PC-9 (cell line): ENCODE measurements around the gene PSMD11. TPM values are rescaled to one million over a fixed set of nuclear protein-coding genes. Genes with fewer than 3 reads are reported as not detected.

Experiments used
- BruUV-seq: library from RNA; stranded (reverse); fragments of 400-500 nt; replicated peaks from 2 replicates; lab custom pipeline; 2021; lab: Mats Ljungman, UMichigan
- CTCF ChIA-PET: fragments of 300-600 bp; sonication (Branson Sonifier 250); formaldehyde crosslinking; loops from one replicate; lab custom pipeline; 2022; ENCODE audit warnings: antibody characterized with exemption; lab: Charles Lee
- POLR2A ChIA-PET: fragments of 300-600 bp; sonication (Branson Sonifier 250); formaldehyde crosslinking; loops from one replicate; lab custom pipeline; 2022; ENCODE audit warnings: antibody characterized with exemption; ENCODE audit not compliant: unreplicated experiment; lab: Charles Lee
- DNase-seq, 2 experiments: peaks; one replicate each; pipeline versions ENCODE4 v3.0.0 to v3.0.0-alpha.2; 2015 to 2022; ENCODE audit warnings: mixed read lengths in 1 of 2
- H2AFZ ChIP-seq: fragments of 200-600 bp; sonication (generic); 2 replicates; pipeline ENCODE4 v1.8.1; 2017; ENCODE audit warnings: antibody characterized with exemption
- H3F3A ChIP-seq: fragments of 200-600 bp; sonication (generic); 2 replicates; pipeline ENCODE4 v1.8.1; 2017; ENCODE audit warnings: antibody characterized with exemption, mild to moderate bottlenecking, low read depth; ENCODE audit not compliant: insufficient read depth
- H3K27ac ChIP-seq: fragments of 200-600 bp; sonication (generic); 2 replicates; pipeline ENCODE4 v1.6.1; 2016; ENCODE audit warnings: mixed run types
- H3K27me3 ChIP-seq: fragments of 200-600 bp; sonication (generic); 2 replicates; pipeline ENCODE4 v1.6.1; 2016; ENCODE audit warnings: low read depth, mixed run types; ENCODE audit not compliant: insufficient read depth
- H3K36me3 ChIP-seq: fragments of 200-600 bp; sonication (generic); 2 replicates; pipeline ENCODE4 v1.6.1; 2016; ENCODE audit warnings: low read depth, mixed run types
- H3K4me1 ChIP-seq: fragments of 200-600 bp; sonication (generic); replicated peaks from 2 replicates; pipeline ENCODE4 v1.6.1; 2016; ENCODE audit warnings: mixed run types; ENCODE audit not compliant: insufficient read depth
- H3K4me2 ChIP-seq: fragments of 200-600 bp; sonication (generic); 2 replicates; pipeline ENCODE4 v1.6.1; 2017; ENCODE audit warnings: mixed run types
- H3K4me3 ChIP-seq: fragments of 200-600 bp; sonication (generic); 2 replicates; pipeline ENCODE4 v1.6.1; 2016; ENCODE audit warnings: mixed run types
- H3K79me2 ChIP-seq: fragments of 200-600 bp; sonication (generic); 2 replicates; pipeline ENCODE4 v1.6.1; 2017; ENCODE audit warnings: low read depth, mixed run types
- H3K9me2 ChIP-seq: fragments of 200-600 bp; sonication (generic); 2 replicates; pipeline ENCODE4 v1.8.1; 2017; ENCODE audit warnings: mild to moderate bottlenecking; ENCODE audit not compliant: insufficient read depth
- H3K9me3 ChIP-seq: fragments of 200-600 bp; sonication (generic); 2 replicates; pipeline ENCODE4 v1.8.1; 2016; ENCODE audit warnings: low read depth; ENCODE audit not compliant: insufficient read depth
- H4K20me1 ChIP-seq: fragments of 200-600 bp; sonication (generic); 2 replicates; pipeline ENCODE4 v1.8.1; 2017; ENCODE audit not compliant: insufficient read depth
- CTCF ChIP-seq: fragments of 200-600 bp; sonication (generic); conservative IDR thresholded peaks from 2 replicates; pipeline ENCODE4 v1.6.1; 2017; ENCODE audit warnings: mixed run types, antibody characterized with exemption, mild to moderate bottlenecking, moderate library complexity
- EZH2 ChIP-seq: fragments of 200-600 bp; sonication (generic); IDR thresholded peaks from 2 replicates; pipeline ENCODE4 v1.8.0; 2017; ENCODE audit warnings: antibody characterized with exemption, low read depth
- intact Hi-C: fragments of 100-400 bp; cut with micrococcal nuclease; formaldehyde crosslinking; loops from one replicate; pipeline ENCODE4 v1.10.0; 2022; ENCODE audit not compliant: unreplicated experiment
- total RNA-seq: library from RNA; stranded (reverse); gene quantifications from 2 replicates; pipeline ENCODE4 v1.2.3, GENCODE V29; 2021

The PSMD11 gene
- total RNA-seq, 1 experiment from 2014 or later, result 149 TPM

GRCh38 chr17:32518646-32519227, 74.4 kb downstream of the PSMD11 start:
- peak overlapping the region; percentile 77 for H3K4me2 ChIP-seq
- intact Hi-C loops, result no loop called here

GRCh38 chr17:32519228-32520103, 75.2 kb downstream of the PSMD11 start:
- Histone ChIP-seq H3K36me3 (no peaks in the 10 kb centered on the region), H3F3A (no peaks in the 10 kb centered on the region), H2AFZ (peak overlapping the region; percentile 79), H3K4me1 (0 out of 2 replicates have a peak, but pooled peaks cover 4% of the 10 kb centered on the region), H3K4me3 (peak overlapping the region; percentile 56), H3K9me2 (no peaks in the 10 kb centered on the region), H3K9me3 (no peaks in the 10 kb centered on the region), H3K27me3 (no peaks in the 10 kb centered on the region), H3K4me2 (peak overlapping the region; percentile 77), H3K27ac (no peak overlapping the region), H4K20me1 (no peaks in the 10 kb centered on the region), H3K79me2 (no peaks in the 10 kb centered on the region)
- POLR2A ChIA-PET, result no interaction called here
- peak in 1 of 2 experiments; percentile 56 for DNase-seq
- intact Hi-C loops, result no loop called here
- no TSS peak for BruUV-seq
- TF ChIP-seq CTCF (no peak), EZH2 (no peak)
- CTCF ChIA-PET, result interaction anchor here (0.5 to 0.7 kb wide), 4 partner anchors 10 to 277 kb away, joined by 3 to 18 read pairs (median 8); no protein-coding TSS in a partner anchor

More at GRCh38 chr17:32518646-32519227, 74.4 kb downstream of the PSMD11 start:
- H3K4me3 ChIP-seq, result peak overlapping the region; percentile 56; the same call in 1 of the 2 replicates
- ChIA-PET POLR2A (no interaction called here), CTCF (no interaction called here)
- no peaks in the 10 kb centered on the region for H3K27me3 ChIP-seq
- no peaks in the 10 kb centered on the region for H3K36me3 ChIP-seq
- no peak for TF ChIP-seq EZH2
- TF ChIP-seq CTCF, result no peak
- no peaks in the 10 kb centered on the region for H3K9me2 ChIP-seq
- H3K79me2 ChIP-seq, result no peaks in the 10 kb centered on the region
- DNase-seq, result no peak
- H3K9me3 ChIP-seq, result no peaks in the 10 kb centered on the region
- BruUV-seq, result no TSS peak
- no peaks in the 10 kb centered on the region for H3F3A ChIP-seq
- H3K27ac ChIP-seq, result no peak overlapping the region
- no peaks in the 10 kb centered on the region for H4K20me1 ChIP-seq
- peak overlapping the region; percentile 79 for H2AFZ ChIP-seq
- H3K4me1 ChIP-seq, result 0 out of 2 replicates have a peak, but pooled peaks cover 4% of the 10 kb centered on the region

GRCh38 chr17:32520104-32520701, 75.9 kb downstream of the PSMD11 start:
- H3K9me3 ChIP-seq, result no peaks in the 10 kb centered on the region
- H3K27ac ChIP-seq, result no peak overlapping the region
- intact Hi-C loops, result no loop called here
- POLR2A ChIA-PET, result no interaction called here
- CTCF ChIA-PET, result interaction anchor here (0.5 to 0.7 kb wide), 4 partner anchors 11 to 276 kb away, joined by 3 to 18 read pairs (median 8); no protein-coding TSS in a partner anchor
- no peaks in the 10 kb centered on the region for H4K20me1 ChIP-seq
- peak overlapping the region; percentile 56; the same call in 1 of the 2 replicates for H3K4me3 ChIP-seq
- no peaks in the 10 kb centered on the region for H3F3A ChIP-seq
- TF ChIP-seq EZH2 (no peak), CTCF (no peak)
- H2AFZ ChIP-seq, result peak overlapping the region; percentile 79
- H3K36me3 ChIP-seq, result no peaks in the 10 kb centered on the region
- H3K79me2 ChIP-seq, result no peaks in the 10 kb centered on the region
- BruUV-seq, result no TSS peak
- DNase-seq, result no peak
- peak overlapping the region; percentile 77 for H3K4me2 ChIP-seq
- 0 out of 2 replicates have a peak, but pooled peaks cover 4% of the 10 kb centered on the region for H3K4me1 ChIP-seq
- H3K9me2 ChIP-seq, result no peaks in the 10 kb centered on the region
- no peaks in the 10 kb centered on the region for H3K27me3 ChIP-seq
